HCT116 (cell line): Measurements from ENCODE around the gene NEU4. TPM values are rescaled to one million over a fixed set of nuclear protein-coding genes. Genes with fewer than 3 reads are reported as not detected.

Source experiments
- ATAC-seq: fragments of 200-7000 bp; cut with Tn5 transposase; 2 replicates; pipeline ENCODE4 v1.9.1; 2020; ENCODE audit warnings: mild to moderate bottlenecking, moderate library complexity
- BruUV-seq: library from RNA; stranded (reverse); fragments of 400-500 nt; replicated peaks from 2 replicates; lab custom pipeline; 2021; lab: Mats Ljungman, UMichigan
- CTCF ChIA-PET: fragments of 300-600 bp; sonication (Branson Sonifier 250); formaldehyde crosslinking; loops from one replicate; lab custom pipeline; 2021; ENCODE audit warnings: antibody characterized with exemption; lab: Charles Lee
- POLR2A ChIA-PET: fragments of 300-600, 350-600 bp; sonication (Branson Sonifier 250); formaldehyde crosslinking; loops from one replicate; lab custom pipeline; 2021; ENCODE audit warnings: antibody characterized with exemption; lab: Charles Lee
- RAD21 ChIA-PET, 2 experiments: fragments of 300-600 bp; sonication (Branson Sonifier 250); formaldehyde crosslinking; loops; one replicate each; lab custom pipeline; 2023; ENCODE audit warnings: low total read pairs in 2 of 2; ENCODE audit not compliant: uncharacterized antibody in 2 of 2, unreplicated experiment in 2 of 2, low non-redundant PET in 1 of 2; lab: Charles Lee
- DNase-seq: peaks from one replicate; pipeline ENCODE4 v3.0.0-alpha.2; 2010; ENCODE audit warnings: low read depth, low spot score
- H2AFZ ChIP-seq: fragments of 200-600 bp; shearing (Covaris generic), sonication (generic); 2 replicates; pipeline ENCODE4 v1.6.1; 2017; ENCODE audit warnings: low read depth, mixed run types, mixed read lengths, antibody characterized with exemption, low read length; ENCODE audit not compliant: poor library complexity, severe bottlenecking
- H3K27ac ChIP-seq: 2 replicates; pipeline ENCODE4 v1.5.1; 2012; ENCODE audit warnings: low read depth, low read length
- H3K27me3 ChIP-seq: fragments of 200-600 bp; sonication (generic); 2 replicates; pipeline ENCODE4 v1.6.1; 2016; ENCODE audit warnings: mixed run types, low read length, mixed read lengths; ENCODE audit not compliant: insufficient read depth
- H3K36me3 ChIP-seq, 2 experiments: fragments of 200-500 bp in 1 of 2; fragments of 200-600 bp in 1 of 2; sonication (Bioruptor generic) in 1 of 2; sonication (generic) in 1 of 2; 2 replicates each; pipeline versions ENCODE4 v1.5.1 to v1.6.1; 2014 to 2016; ENCODE audit warnings: low read length in 2 of 2, inconsistent platforms in 1 of 2, mixed read lengths in 1 of 2, mixed run types in 1 of 2; ENCODE audit not compliant: insufficient read depth in 2 of 2, control insufficient read depth in 1 of 2
- H3K4me1 ChIP-seq, 2 experiments: fragments of 200-600 bp in 1 of 2; sonication (generic) in 1 of 2; 2 replicates each; pipeline versions ENCODE4 v1.5.1 to v1.6.1; 2012 to 2017; ENCODE audit warnings: low read length in 2 of 2, inconsistent platforms in 1 of 2, mild to moderate bottlenecking in 1 of 2, mixed read lengths in 1 of 2, mixed run types in 1 of 2, moderate library complexity in 1 of 2; ENCODE audit not compliant: insufficient read depth in 2 of 2, control insufficient read depth in 1 of 2
- H3K4me2 ChIP-seq: fragments of 200-600 bp; sonication (generic); 2 replicates; pipeline ENCODE4 v1.6.1; 2017; ENCODE audit warnings: mixed run types, low read length, mixed read lengths
- H3K4me3 ChIP-seq, 2 experiments: fragments of 200-600 bp in 1 of 2; sonication (generic) in 1 of 2; replicated peaks in 1 of 2; 2 replicates each; pipeline ENCODE4 v1.5.1; 2011 to 2016; ENCODE audit warnings: low read length in 2 of 2, control low read depth in 1 of 2, low read depth in 1 of 2, mild to moderate bottlenecking in 1 of 2, mixed read lengths in 1 of 2, mixed run types in 1 of 2
- H3K79me2 ChIP-seq: fragments of 200-600 bp; sonication (generic); 2 replicates; pipeline ENCODE4 v1.6.1; 2017; ENCODE audit warnings: mild to moderate bottlenecking, mixed run types, low read length, moderate library complexity, mixed read lengths; ENCODE audit not compliant: insufficient read depth
- H3K9ac ChIP-seq: fragments of 200-600 bp; sonication (generic); 2 replicates; pipeline ENCODE4 v1.6.1; 2016; ENCODE audit warnings: low read length, mixed read lengths
- H3K9me2 ChIP-seq: fragments of 200-600 bp; sonication (generic), shearing (Covaris generic); 2 replicates; pipeline ENCODE4 v1.6.1; 2017; ENCODE audit warnings: mixed run types, mild to moderate bottlenecking, moderate library complexity; ENCODE audit not compliant: insufficient read depth
- H3K9me3 ChIP-seq, 2 experiments: fragments of 200-500 bp in 1 of 2; fragments of 200-600 bp in 1 of 2; sonication (Bioruptor generic) in 1 of 2; sonication (generic) in 1 of 2; 2 replicates each; pipeline ENCODE4 v1.6.1; 2014 to 2017; ENCODE audit warnings: low read length in 2 of 2, mixed read lengths in 2 of 2, inconsistent platforms in 1 of 2, low read depth in 1 of 2, mild to moderate bottlenecking in 1 of 2, mixed run types in 1 of 2, moderate library complexity in 1 of 2; ENCODE audit not compliant: control insufficient read depth in 1 of 2, insufficient read depth in 1 of 2
- H4K20me1 ChIP-seq: fragments of 200-600 bp; sonication (generic), shearing (Covaris generic); 2 replicates; pipeline ENCODE4 v1.6.1; 2017; ENCODE audit warnings: mixed run types, mild to moderate bottlenecking, moderate library complexity; ENCODE audit not compliant: insufficient read depth
- CEBPB ChIP-seq: IDR thresholded peaks from 2 replicates; pipeline ENCODE4 v1.6.1; 2012; ENCODE audit warnings: low read depth
- CTCF ChIP-seq, 3 experiments: fragments of 200-600 bp in 1 of 3; sonication (generic) in 1 of 3; IDR thresholded peaks in 2 of 3; conservative IDR thresholded peaks in 1 of 3; 2 replicates each; pipeline ENCODE4 v1.5.1; 2012 to 2017; ENCODE audit warnings: low read depth in 2 of 3, low read length in 2 of 3, antibody characterized with exemption in 1 of 3, borderline replicate concordance in 1 of 3, control low read depth in 1 of 3, mild to moderate bottlenecking in 1 of 3, mixed read lengths in 1 of 3, mixed run types in 1 of 3, moderate library complexity in 1 of 3; ENCODE audit not compliant: insufficient read depth in 1 of 3
- EZH2 ChIP-seq: fragments of 200-600 bp; sonication (generic); IDR thresholded peaks from 2 replicates; pipeline ENCODE4 v1.6.1; 2017; ENCODE audit warnings: antibody characterized with exemption, mixed run types
- FOSL1 ChIP-seq: IDR thresholded peaks from 2 replicates; pipeline ENCODE4 v1.6.1; 2012; ENCODE audit warnings: low read depth
- POLR2A ChIP-seq: IDR thresholded peaks from 2 replicates; pipeline ENCODE4 v1.7.0; 2011; ENCODE audit warnings: borderline replicate concordance; ENCODE audit not compliant: insufficient read depth, insufficient read length; ENCODE audit errors: extremely low read depth
- POLR2AphosphoS5 ChIP-seq: IDR thresholded peaks from 2 replicates; pipeline ENCODE4 v1.6.1; 2011; ENCODE audit warnings: mild to moderate bottlenecking, low read depth, low read length, moderate library complexity
- RAD21 ChIP-seq: IDR thresholded peaks from 2 replicates; pipeline ENCODE4 v1.6.1; 2012; ENCODE audit warnings: low read depth, mild to moderate bottlenecking
- REST ChIP-seq: IDR thresholded peaks from 2 replicates; pipeline ENCODE4 v1.6.1; 2012; ENCODE audit warnings: low read depth
- SIN3A ChIP-seq: IDR thresholded peaks from 2 replicates; pipeline ENCODE4 v1.6.1; 2012; ENCODE audit warnings: low read depth
- SRF ChIP-seq: IDR thresholded peaks from 2 replicates; pipeline ENCODE4 v1.6.1; 2012; ENCODE audit warnings: low read depth
- TCF7L2 ChIP-seq: IDR thresholded peaks from 2 replicates; pipeline ENCODE4 v1.7.0; 2011; ENCODE audit warnings: borderline replicate concordance, inconsistent platforms; ENCODE audit not compliant: insufficient read depth, insufficient read length; ENCODE audit errors: extremely low read depth
- YY1 ChIP-seq: IDR thresholded peaks from 2 replicates; pipeline ENCODE4 v1.6.1; 2011; ENCODE audit warnings: low read length, low read depth, moderate library complexity, mild to moderate bottlenecking; ENCODE audit not compliant: insufficient replicate concordance; ENCODE audit errors: extremely low read depth
- ZBTB33 ChIP-seq: IDR thresholded peaks from 2 replicates; pipeline ENCODE4 v1.6.1; 2011; ENCODE audit warnings: mild to moderate bottlenecking, low read length, moderate library complexity; ENCODE audit not compliant: insufficient replicate concordance; ENCODE audit errors: extremely low read depth
- ZFX ChIP-seq: fragments of 450-650 bp; IDR thresholded peaks from 2 replicates; pipeline ENCODE4 v1.6.1; 2017
- ZNF274 ChIP-seq: fragments of 200-500 bp; sonication (Bioruptor generic); IDR thresholded peaks from 2 replicates; pipeline ENCODE4 v1.6.1; 2014; ENCODE audit warnings: mild to moderate bottlenecking, low read depth, low read length, inconsistent platforms
- intact Hi-C: fragments of 100-400 bp; cut with micrococcal nuclease; formaldehyde crosslinking; loops from 2 replicates; pipeline ENCODE4 v1.10.0; 2022
- total RNA-seq: library from RNA; stranded (reverse); gene quantifications from one replicate; pipeline ENCODE4 v1.2.1, GENCODE V29; 2021; ENCODE audit not compliant: unreplicated experiment
- TF ChIP-seq, protein P1 (sequence below): IDR thresholded peaks from 2 replicates; pipeline ENCODE4 v1.6.1; 2012

NEU4 gene
- total RNA-seq, 1 experiment from 2014 or later: 0.34 TPM

- H3K27me3 ChIP-seq: no peaks in the 10 kb centered on the region
- H4K20me1 ChIP-seq: no peaks in the 10 kb centered on the region
- intact Hi-C loops: no loop called here
- H3K9ac ChIP-seq: no peak overlapping the region
- no peaks in the 10 kb centered on the region for H3K4me1 ChIP-seq
- no peaks in the 10 kb centered on the region for H3K9me2 ChIP-seq
- no peak overlapping the region for H2AFZ ChIP-seq
- no peaks in the 10 kb centered on the region for H3K79me2 ChIP-seq
- ChIA-PET POLR2A (interaction anchor here (1.4 kb wide), 1 partner anchor 9 kb away, joined by 3 read pairs; no protein-coding TSS in a partner anchor), CTCF (interaction anchor here (1.5 kb wide), 1 partner anchor 9 kb away, joined by 3 read pairs; no protein-coding TSS in a partner anchor), RAD21 (no interaction called here)
- H3K4me3 ChIP-seq: no peak overlapping the region
- DNase-seq (no peak), ATAC-seq (no peak)
- TF ChIP-seq RAD21: no peak
- TF ChIP-seq ZBTB33: no peak
- no peak for TF ChIP-seq SIN3A
- TF ChIP-seq POLR2A: no peak
- no peak for TF ChIP-seq POLR2AphosphoS5
- TF ChIP-seq SRF: no peak
- no peak for TF ChIP-seq CTCF (IDR thresholded peaks at IDR 0.05 in 2 of 3, conservative IDR thresholded peaks at IDR 0.05 in 1 of 3; ENCODE audit: borderline replicate concordance in 1 of 3, insufficient read depth in 1 of 3, low read depth in 2 of 3, low read length in 2 of 3)
- TF ChIP-seq CEBPB: no peak
- TF ChIP-seq YY1: no peak
- TF ChIP-seq ZFX: no peak
- TF ChIP-seq, protein P1, sequence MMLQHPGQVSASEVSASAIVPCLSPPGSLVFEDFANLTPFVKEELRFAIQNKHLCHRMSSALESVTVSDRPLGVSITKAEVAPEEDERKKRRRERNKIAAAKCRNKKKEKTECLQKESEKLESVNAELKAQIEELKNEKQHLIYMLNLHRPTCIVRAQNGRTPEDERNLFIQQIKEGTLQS: no peak
- no peak for TF ChIP-seq EZH2
- TF ChIP-seq TCF7L2: no peak
- TF ChIP-seq ZNF274: no peak
- TF ChIP-seq REST: no peak
- no peak for TF ChIP-seq FOSL1
- BruUV-seq: no TSS peak
- H3K4me2 ChIP-seq: no peak overlapping the region
- no peaks in the 10 kb centered on the region for H3K36me3 ChIP-seq
- no peaks in the 10 kb centered on the region for H3K9me3 ChIP-seq
- H3K27ac ChIP-seq: no peak overlapping the region
Measured at GRCh38 chr2:241835611-241836010, 26.6 kb downstream of the NEU4 start.
